Epithelial cell of esophagus (primary cell): ENCODE measurements around the gene FOXN1.

Experiments used
- DNase-seq: peaks from one replicate; pipeline ENCODE4 v3.0.0; 2010; ENCODE audit warnings: low read depth
- H3K4me3 ChIP-seq: 2 replicates; pipeline ENCODE4 v1.5.1; 2011; ENCODE audit warnings: mild to moderate bottlenecking, low read length, control low read depth
- CTCF ChIP-seq: IDR thresholded peaks from 2 replicates; pipeline ENCODE4 v1.5.1; 2011; ENCODE audit warnings: low read depth, mild to moderate bottlenecking, low read length, control low read depth, inconsistent platforms; ENCODE audit not compliant: insufficient read depth; ENCODE audit errors: missing control alignments

The FOXN1 gene

GRCh38 chr17:28501421-28502284 lies 4.5 kb upstream of the FOXN1 start:
- H3K4me3 ChIP-seq, result no peak overlapping the region
- TF ChIP-seq CTCF, result no peak
- DNase-seq, result no peak

GRCh38 chr17:28503420-28503819 lies 2.7 kb upstream of the FOXN1 start:
- TF ChIP-seq CTCF, result no peak
- no peak overlapping the region for H3K4me3 ChIP-seq
- DNase-seq, result no peak

- TF ChIP-seq CTCF, result no peak
- peak overlapping the region; percentile 64 for H3K4me3 ChIP-seq
- DNase-seq, result no peak
These were observed 777 bp downstream of the FOXN1 start for GRCh38 chr17:28506763-28507487.

GRCh38 chr17:28507567-28508203 lies 1.5 kb downstream of the FOXN1 start:
- peak; percentile 94 for DNase-seq
- no peak for TF ChIP-seq CTCF
- H3K4me3 ChIP-seq, result peak overlapping the region; percentile 64

- TF ChIP-seq CTCF, result no peak
- DNase-seq, result no peak
- peak overlapping the region; percentile 42 for H3K4me3 ChIP-seq
These were observed 2.1 kb downstream of the FOXN1 start for GRCh38 chr17:28508211-28508724.

- no peak for TF ChIP-seq CTCF
- H3K4me3 ChIP-seq, result no peak overlapping the region
- peak; percentile 64 for DNase-seq
These were observed 3.6 kb downstream of the FOXN1 start for GRCh38 chr17:28509789-28510188.
